Stomach (tissue), 9 donors: ENCODE data around the gene EGF. TPM values are rescaled to one million over a fixed set of nuclear protein-coding genes. Genes with fewer than 3 reads are reported as not detected.

ENCODE experiments used
- DNase-seq, 2 donors: peaks; one replicate each; pipeline versions ENCODE4 v3.0.0 to v3.0.0-alpha.2; 2013 to 2019
- H3K27ac ChIP-seq, 5 donors: fragments of 200-600 bp in 4 of 5; sonication (generic) in 4 of 5; one replicate each; pipeline ENCODE4 v1.5.1; 2013 to 2019; ENCODE audit warnings: mild to moderate bottlenecking in 1 of 5, moderate library complexity in 1 of 5
- H3K27me3 ChIP-seq, 3 donors: fragments of 200-600 bp; sonication (generic); one replicate each; pipeline ENCODE4 v1.5.1; 2017 to 2019; ENCODE audit warnings: mixed run types in 1 of 3
- H3K36me3 ChIP-seq, 4 donors: fragments of 200-600 bp; sonication (generic); 1 replicate in 3 of 4; 2 replicates in 1 of 4; pipeline ENCODE4 v1.5.1; 2016 to 2019
- H3K4me1 ChIP-seq, 4 donors: fragments of 200-600 bp; sonication (generic); one replicate each; pipeline ENCODE4 v1.5.1; 2016 to 2019
- H3K4me3 ChIP-seq, 4 donors: fragments of 200-600 bp; sonication (generic) in 3 of 4; one replicate each; pipeline ENCODE4 v1.5.1; 2016 to 2019; ENCODE audit warnings: mild to moderate bottlenecking in 1 of 4
- H3K9me3 ChIP-seq, 4 donors: fragments of 200-600 bp; sonication (generic); one replicate each; pipeline ENCODE4 v1.5.1; 2016 to 2019
- EP300 ChIP-seq: sonication (generic); formaldehyde crosslinking; IDR thresholded peaks from one replicate; pipeline ENCODE4 v1.6.1; 2017; ENCODE audit warnings: antibody characterized with exemption
- POLR2A ChIP-seq, 4 donors: fragments of 450-650 bp; IDR thresholded peaks; one replicate each; pipeline ENCODE4 v1.6.1; 2016; ENCODE audit warnings: antibody characterized with exemption in 4 of 4, control low read depth in 2 of 4, mild to moderate bottlenecking in 1 of 4, moderate library complexity in 1 of 4
- POLR2AphosphoS5 ChIP-seq, 3 donors: sonication (generic); formaldehyde crosslinking; IDR thresholded peaks; one replicate each; pipeline ENCODE4 v1.6.1; 2016; ENCODE audit warnings: antibody characterized with exemption in 3 of 3
- WGBS, 5 donors: extraction: QIAGEN DNeasy Blood & Tissue Kit in 3 of 5; methylation state at CpG; one replicate each; pipeline versions ENCODE4 v1.1.5 to v1.1.7; 2013 to 2018; 5-methylcytosine and 5-hydroxymethylcytosine counted together
- intact Hi-C: fragments of 100-400 bp; cut with DNase I; formaldehyde crosslinking; loops from one replicate; pipeline ENCODE4 v1.15.1; 2023; ENCODE audit warnings: low total_unique reads
- polyA plus RNA-seq, 3 donors: library from polyadenylated mRNA; stranded (reverse); fragments of 200-250 nt; gene quantifications; one replicate each; pipeline ENCODE4 v1.2.3, GENCODE V29; 2013
- total RNA-seq, 5 donors: library from RNA; depleted of rRNA; stranded (reverse); fragments of >200 nt; gene quantifications; one replicate each; pipeline versions ENCODE4 v1.1.0 to v1.2.3, GENCODE V29; 2014 to 2016
- TF ChIP-seq, protein P1 (sequence below), 7 experiments: fragments of 450-650 bp in 4 of 7; fragments of 200-600 bp in 3 of 7; sonication (generic) in 3 of 7; IDR thresholded peaks; one replicate each; pipeline ENCODE4 v1.5.1; 2016 to 2019; ENCODE audit warnings: antibody characterized with exemption in 7 of 7, control low read depth in 2 of 7, mild to moderate bottlenecking in 1 of 7
- donor health status: healthy with polysubstance abuse.
- donor health status: Bipolar disorder and iron deficiency.
- donor health status: healthy.

The EGF gene
- total and polyA plus RNA-seq, 8 donors = 0.20 to 0.37 TPM; not detected in 6

- Histone ChIP-seq H3K4me3 (no peak overlapping the region), H3K36me3 (no peaks in the 10 kb centered on the region), H3K27me3 (peaks cover 0 to 12% (median 0%) of the 10 kb centered on the region in 3 donors), H3K27ac (no peak overlapping the region), H3K4me1 (no peaks in the 10 kb centered on the region), H3K9me3 (no peaks in the 10 kb centered on the region)
- DNase-seq = peak in 1 of 2 donors; percentile 15
- intact Hi-C loops = no loop called here
- WGBS, 5 donors = 49 to 65% (median 52%) methylated on average over 3 of the region's 3 CpGs
- TF ChIP-seq, protein P1, sequence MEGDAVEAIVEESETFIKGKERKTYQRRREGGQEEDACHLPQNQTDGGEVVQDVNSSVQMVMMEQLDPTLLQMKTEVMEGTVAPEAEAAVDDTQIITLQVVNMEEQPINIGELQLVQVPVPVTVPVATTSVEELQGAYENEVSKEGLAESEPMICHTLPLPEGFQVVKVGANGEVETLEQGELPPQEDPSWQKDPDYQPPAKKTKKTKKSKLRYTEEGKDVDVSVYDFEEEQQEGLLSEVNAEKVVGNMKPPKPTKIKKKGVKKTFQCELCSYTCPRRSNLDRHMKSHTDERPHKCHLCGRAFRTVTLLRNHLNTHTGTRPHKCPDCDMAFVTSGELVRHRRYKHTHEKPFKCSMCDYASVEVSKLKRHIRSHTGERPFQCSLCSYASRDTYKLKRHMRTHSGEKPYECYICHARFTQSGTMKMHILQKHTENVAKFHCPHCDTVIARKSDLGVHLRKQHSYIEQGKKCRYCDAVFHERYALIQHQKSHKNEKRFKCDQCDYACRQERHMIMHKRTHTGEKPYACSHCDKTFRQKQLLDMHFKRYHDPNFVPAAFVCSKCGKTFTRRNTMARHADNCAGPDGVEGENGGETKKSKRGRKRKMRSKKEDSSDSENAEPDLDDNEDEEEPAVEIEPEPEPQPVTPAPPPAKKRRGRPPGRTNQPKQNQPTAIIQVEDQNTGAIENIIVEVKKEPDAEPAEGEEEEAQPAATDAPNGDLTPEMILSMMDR (IDR thresholded peaks at IDR 0.05) = no peak
- TF ChIP-seq POLR2A (IDR thresholded peaks at IDR 0.05) = no peak
- TF ChIP-seq POLR2AphosphoS5 (IDR thresholded peaks at IDR 0.05) = no peak
- TF ChIP-seq EP300 = no peak
Measured at GRCh38 chr4:109877400-109877799, 35.3 kb upstream of the EGF start.

GRCh38 chr4:109878355-109878754 lies 34.3 kb upstream of the EGF start:
- no peak for DNase-seq
- Histone ChIP-seq H3K27ac (no peak overlapping the region), H3K9me3 (no peaks in the 10 kb centered on the region), H3K4me1 (no peaks in the 10 kb centered on the region), H3K27me3 (peaks cover 0 to 12% (median 0%) of the 10 kb centered on the region in 3 donors), H3K4me3 (no peak overlapping the region), H3K36me3 (no peaks in the 10 kb centered on the region)
- TF ChIP-seq, protein P1 (IDR thresholded peaks at IDR 0.05) = no peak
- TF ChIP-seq EP300 (no peak), POLR2AphosphoS5 (IDR thresholded peaks at IDR 0.05) (no peak), POLR2A (IDR thresholded peaks at IDR 0.05) (no peak)
- WGBS, 5 donors = 75 to 85% (median 82%) methylated on average over 2 of the region's 2 CpGs
- intact Hi-C loops = no loop called here

DNA sequence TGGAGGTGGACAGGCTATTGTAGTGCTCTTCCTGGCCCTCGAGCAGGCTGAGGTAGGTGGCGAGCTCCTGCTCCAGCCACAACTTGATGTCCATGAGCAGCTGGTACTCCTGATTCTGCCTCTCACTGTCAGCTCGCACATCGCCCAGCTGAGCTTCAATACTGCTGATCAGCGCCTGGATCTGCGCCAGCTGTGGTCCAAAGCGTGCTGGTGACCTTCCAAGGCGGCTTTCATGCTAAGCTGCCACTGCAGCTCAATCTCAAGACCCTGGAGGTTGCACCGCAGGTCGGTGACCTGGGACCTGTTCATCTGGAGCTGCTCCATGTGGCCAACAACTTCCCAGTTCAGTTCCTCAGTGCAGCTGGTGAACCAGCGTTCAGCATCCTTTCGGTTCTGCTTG lies 33.6 kb upstream of the EGF start:
- Histone ChIP-seq H3K27me3 (peaks cover 0 to 12% (median 0%) of the 10 kb centered on the region in 3 donors), H3K9me3 (no peaks in the 10 kb centered on the region), H3K36me3 (no peaks in the 10 kb centered on the region), H3K27ac (no peak overlapping the region), H3K4me1 (no peaks in the 10 kb centered on the region), H3K4me3 (no peak overlapping the region)
- DNase-seq = no peak
- TF ChIP-seq, protein P1 (IDR thresholded peaks at IDR 0.05) = no peak
- TF ChIP-seq EP300 (no peak), POLR2AphosphoS5 (IDR thresholded peaks at IDR 0.05) (no peak), POLR2A (IDR thresholded peaks at IDR 0.05) (no peak)
- 75 to 83% (median 79%) methylated on average over 11 to 12 of the region's 12 CpGs for WGBS, 5 donors
- intact Hi-C loops = no loop called here

GRCh38 chr4:109879636-109880314 lies 32.9 kb upstream of the EGF start:
- no peak for DNase-seq
- intact Hi-C loops = no loop called here
- TF ChIP-seq EP300 (no peak), POLR2AphosphoS5 (IDR thresholded peaks at IDR 0.05) (no peak), POLR2A (IDR thresholded peaks at IDR 0.05) (no peak)
- TF ChIP-seq, protein P1 (IDR thresholded peaks at IDR 0.05) = no peak

More at GRCh38 chr4:109879636-109880314, 32.9 kb upstream of the EGF start:
- H3K27ac ChIP-seq = no peak overlapping the region
- no peaks in the 10 kb centered on the region for H3K4me1 ChIP-seq
- no peak overlapping the region for H3K4me3 ChIP-seq
- no peaks in the 10 kb centered on the region for H3K36me3 ChIP-seq
- 85 to 96% (median 87%) methylated on average over 6 to 7 of the region's 7 CpGs for WGBS, 5 donors
- H3K27me3 ChIP-seq = peaks cover 0 to 12% (median 0%) of the 10 kb centered on the region in 3 donors
- H3K9me3 ChIP-seq = no peaks in the 10 kb centered on the region
